ENCODE results near the gene COX19.

The COX19 gene

GRCh38 chr7:974820-975681, at the start of gene COX19:
Gene COX19 (minus strand): TSS chr7:975549. CDS start chr7:975509, 40 bp downstream.
- peak; percentile 95 for DNase-seq

GRCh38 chr7:1024331-1024841, 49.0 kb upstream of the COX19 start:
- no peak for DNase-seq

GRCh38 chr7:1022801-1023465, 47.6 kb upstream of the COX19 start:
- DNase-seq = no peak

GRCh38 chr7:1022356-1022755, 47.0 kb upstream of the COX19 start:
- DNase-seq = no peak

GRCh38 chr7:1021931-1022330, 46.6 kb upstream of the COX19 start:
- no peak for DNase-seq

- no peak for DNase-seq
Measured at GRCh38 chr7:1021366-1021765, 46.0 kb upstream of the COX19 start.

- DNase-seq = no peak
Measured at GRCh38 chr7:1020849-1021251, 45.5 kb upstream of the COX19 start.

- DNase-seq = no peak
Measured at GRCh38 chr7:1019789-1020610, 44.7 kb upstream of the COX19 start.

GRCh38 chr7:1019255-1019785, 44.0 kb upstream of the COX19 start:
- no peak for DNase-seq

- DNase-seq = no peak
Measured at GRCh38 chr7:1018334-1018695, 43.0 kb upstream of the COX19 start.

- DNase-seq = no peak
Measured at GRCh38 chr7:1017586-1018333, 42.4 kb upstream of the COX19 start.

- DNase-seq = no peak
Measured at GRCh38 chr7:1016577-1017531, 41.5 kb upstream of the COX19 start.

GRCh38 chr7:1015196-1016121, 40.1 kb upstream of the COX19 start:
- DNase-seq = no peak

- no peak for DNase-seq
Measured at GRCh38 chr7:1014681-1015080, 39.3 kb upstream of the COX19 start.

- DNase-seq = no peak
Measured at GRCh38 chr7:1013581-1013980, 38.2 kb upstream of the COX19 start.

GRCh38 chr7:1012716-1013095, 37.4 kb upstream of the COX19 start:
- DNase-seq = no peak

GRCh38 chr7:1012004-1012715, 36.8 kb upstream of the COX19 start:
- no peak for DNase-seq

GRCh38 chr7:1011297-1012003, 36.1 kb upstream of the COX19 start:
- no peak for DNase-seq

GRCh38 chr7:1010226-1010625, 34.9 kb upstream of the COX19 start:
- no peak for DNase-seq
